Stimulated activated naive CD8-positive, alpha-beta T cell treated with anti-CD3 and anti-CD28 coated beads, Interleukin-15, Interleukin-2, amounts not matched to agents 100 U/mL and 50 U/mL, for 24 hours (primary cell): ENCODE data around the gene TM2D3.
A peak's percentile ranks its signal among the peaks of the same experiment; 100 is the strongest.

Experiments
- ATAC-seq: fragments of 150-1000 bp; cut with Tn5 transposase; one replicate; pipeline ENCODE4 v1.10.0; 2021
- DNase-seq: peaks from one replicate; pipeline ENCODE4 v3.0.0; 2021

TM2D3 gene, protein sequence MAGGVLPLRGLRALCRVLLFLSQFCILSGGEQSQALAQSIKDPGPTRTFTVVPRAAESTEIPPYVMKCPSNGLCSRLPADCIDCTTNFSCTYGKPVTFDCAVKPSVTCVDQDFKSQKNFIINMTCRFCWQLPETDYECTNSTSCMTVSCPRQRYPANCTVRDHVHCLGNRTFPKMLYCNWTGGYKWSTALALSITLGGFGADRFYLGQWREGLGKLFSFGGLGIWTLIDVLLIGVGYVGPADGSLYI

DNA sequence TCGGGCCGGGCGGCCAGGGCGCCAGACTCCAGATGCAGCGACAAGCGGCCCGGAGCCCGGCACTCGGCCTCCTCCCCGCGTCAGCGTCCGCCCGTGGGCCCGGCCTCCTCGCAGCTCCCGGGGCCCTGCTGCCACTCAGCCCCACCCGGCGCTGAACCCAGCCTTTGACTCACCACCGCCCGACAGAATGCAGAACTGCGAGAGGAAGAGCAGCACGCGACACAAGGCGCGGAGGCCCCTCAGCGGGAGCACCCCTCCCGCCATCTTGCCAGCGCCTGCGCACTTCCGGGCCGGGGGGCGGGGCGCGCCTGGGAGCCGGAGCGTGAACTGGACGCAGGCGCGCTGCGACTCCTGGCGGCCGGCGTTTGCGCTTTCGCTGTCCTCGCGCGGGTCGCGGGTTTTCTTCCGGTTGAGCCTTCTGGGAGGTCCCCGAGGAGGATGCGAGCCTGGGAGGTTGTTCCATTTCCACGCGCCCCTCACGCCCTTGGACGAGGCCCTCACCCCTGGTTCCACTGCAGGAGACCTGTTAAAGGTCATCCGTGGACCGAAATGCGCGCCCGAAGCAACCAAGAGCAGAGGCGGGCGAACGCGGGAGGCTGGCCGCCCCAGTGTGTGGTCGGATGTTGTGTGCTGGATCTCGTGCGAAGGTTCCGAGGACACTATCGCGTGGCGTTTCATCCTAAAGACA is at the start of gene TM2D3:
Gene TM2D3, minus strand, starts transcription at position 284 of the 688 bp plus-strand sequence. Its CDS starts 20 bp downstream, at position 264.
- ATAC-seq, result peak; percentile 94
- peak; percentile 97 for DNase-seq

DNA sequence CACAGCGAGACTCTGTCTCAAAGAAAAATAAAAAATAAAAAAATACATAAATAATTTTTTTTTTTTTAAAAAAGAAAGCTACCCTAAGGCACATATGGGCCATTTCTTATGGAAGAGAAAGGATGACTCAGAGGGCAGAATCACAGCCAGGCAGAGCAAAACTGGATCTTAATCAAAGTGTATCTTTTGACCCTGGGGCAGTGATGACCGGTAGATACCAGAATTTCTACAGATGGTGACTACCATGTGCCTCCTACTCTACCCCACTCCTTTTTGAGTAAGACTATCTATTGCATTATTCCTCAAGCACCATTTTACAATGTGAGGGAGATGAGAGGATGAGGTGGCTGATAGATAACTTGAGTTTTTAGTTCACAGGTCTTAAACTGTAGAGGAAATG is 46.1 kb upstream of the TM2D3 start:
- DNase-seq (no peak), ATAC-seq (no peak)

DNA sequence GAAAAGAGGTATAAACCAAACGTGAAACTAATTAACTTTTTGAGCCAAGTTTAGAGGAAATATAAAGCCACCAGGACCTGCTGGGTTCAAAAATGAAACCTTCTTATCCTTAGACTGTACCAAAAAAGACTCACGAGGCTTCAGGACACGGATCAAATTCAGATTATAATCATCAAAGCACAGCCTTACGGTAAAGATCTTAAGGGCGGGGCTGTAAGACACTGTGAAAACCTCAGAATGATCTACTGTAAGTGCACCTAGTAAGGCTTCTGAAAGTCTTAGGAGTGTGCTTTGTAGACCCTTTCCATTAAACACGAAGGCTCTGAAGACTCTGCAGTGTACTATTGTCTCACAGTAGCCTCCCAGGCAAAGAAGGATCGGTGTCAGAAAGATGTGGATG is 45.3 kb upstream of the TM2D3 start:
- no peak for ATAC-seq
- no peak for DNase-seq

DNA sequence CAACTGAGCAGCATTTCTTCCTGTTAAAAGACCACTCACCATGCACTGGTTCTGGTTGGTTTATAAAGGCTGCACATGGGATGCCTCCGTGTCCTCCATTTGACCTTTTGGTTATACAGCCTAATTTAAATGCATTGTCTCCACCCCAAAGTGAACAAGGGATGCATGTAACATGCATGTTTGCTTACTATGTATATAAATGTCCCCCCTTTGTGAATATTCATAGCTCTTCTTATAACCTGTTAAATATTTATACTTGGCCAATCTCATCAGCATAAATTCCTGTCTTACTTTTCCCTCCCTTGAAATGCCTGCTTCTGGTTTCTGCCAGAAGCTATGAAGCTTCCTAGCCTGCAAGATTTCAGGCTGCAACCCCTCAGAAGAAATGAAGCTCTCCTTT is 44.6 kb upstream of the TM2D3 start:
- ATAC-seq (no peak), DNase-seq (no peak)

DNA sequence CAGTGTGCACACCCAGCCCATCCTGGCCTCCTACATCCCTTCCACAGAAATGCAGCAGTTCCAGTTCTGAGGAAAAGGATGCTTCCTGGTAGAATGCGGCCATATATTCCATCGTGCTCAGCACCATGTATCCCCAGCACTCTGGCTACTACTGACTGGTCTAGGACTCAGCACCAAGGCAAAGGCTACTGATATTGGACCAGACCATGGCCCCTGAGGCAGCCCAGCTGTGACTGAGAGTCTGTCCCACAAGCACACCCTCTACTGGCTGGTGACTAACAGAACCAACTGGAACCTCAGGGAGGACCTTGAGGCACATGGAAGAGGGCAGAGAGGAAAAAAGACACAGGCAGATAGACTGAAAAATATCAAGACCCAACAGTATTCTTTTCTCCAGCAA is 42.1 kb upstream of the TM2D3 start:
- ATAC-seq, result no peak
- no peak for DNase-seq

DNA sequence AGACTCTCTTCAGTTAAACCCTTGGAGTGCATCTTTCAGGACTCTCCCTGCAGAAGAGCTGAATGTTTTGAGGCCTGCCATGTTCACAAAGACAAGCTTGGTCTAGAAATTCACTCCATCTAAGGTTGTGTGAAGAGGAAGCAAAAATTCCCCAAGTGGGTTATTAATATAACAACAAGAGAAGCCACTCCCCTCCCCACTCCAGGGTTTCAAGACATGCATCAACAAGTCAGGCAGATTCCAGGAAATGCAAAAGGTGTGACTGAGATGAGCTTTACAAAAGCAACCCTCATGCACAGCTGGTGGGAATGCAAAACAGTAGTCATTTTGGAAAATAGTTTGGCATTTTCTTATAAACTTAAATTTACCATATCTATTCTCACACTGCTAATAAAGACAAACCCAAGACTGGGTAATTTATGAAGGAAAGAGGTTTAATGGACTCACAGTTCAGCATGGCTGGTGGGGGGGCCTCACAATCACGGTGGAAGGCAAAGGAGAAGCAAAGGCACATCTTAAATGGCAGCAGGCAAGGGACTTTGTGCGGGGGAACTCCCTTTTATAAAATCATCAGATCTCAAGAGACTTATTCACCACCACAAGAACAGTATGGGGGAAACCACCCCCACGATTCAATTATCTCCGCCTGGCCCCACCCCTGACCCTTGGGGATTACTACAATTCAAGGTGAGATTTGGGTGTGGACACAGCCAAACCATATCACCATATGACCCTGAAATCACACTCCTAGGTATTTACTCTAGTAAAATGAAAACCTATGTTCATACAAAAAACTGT is 40.8 kb upstream of the TM2D3 start:
- DNase-seq, result peak; percentile 30
- peak; percentile 48 for ATAC-seq

DNA sequence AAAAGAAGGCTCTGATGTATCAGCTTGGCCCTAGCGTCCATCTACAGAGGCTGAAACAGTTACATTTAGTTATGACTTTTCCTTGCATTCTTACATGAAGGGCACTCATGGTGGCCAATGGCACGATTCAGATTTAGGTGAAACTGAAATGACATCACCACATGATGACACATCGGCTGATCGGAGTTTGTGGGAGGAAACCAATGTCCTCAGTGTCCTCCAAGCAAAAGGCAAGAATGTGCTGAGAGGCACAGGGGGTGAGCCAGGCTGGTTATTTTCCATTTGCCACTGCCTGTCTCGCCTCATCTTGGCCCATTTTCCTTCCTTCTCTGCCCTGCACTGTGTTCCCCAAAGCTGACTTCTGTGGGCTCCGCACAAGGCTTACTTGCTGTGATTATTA is 37.7 kb upstream of the TM2D3 start:
- DNase-seq (peak; percentile 49), ATAC-seq (peak; percentile 88)

DNA sequence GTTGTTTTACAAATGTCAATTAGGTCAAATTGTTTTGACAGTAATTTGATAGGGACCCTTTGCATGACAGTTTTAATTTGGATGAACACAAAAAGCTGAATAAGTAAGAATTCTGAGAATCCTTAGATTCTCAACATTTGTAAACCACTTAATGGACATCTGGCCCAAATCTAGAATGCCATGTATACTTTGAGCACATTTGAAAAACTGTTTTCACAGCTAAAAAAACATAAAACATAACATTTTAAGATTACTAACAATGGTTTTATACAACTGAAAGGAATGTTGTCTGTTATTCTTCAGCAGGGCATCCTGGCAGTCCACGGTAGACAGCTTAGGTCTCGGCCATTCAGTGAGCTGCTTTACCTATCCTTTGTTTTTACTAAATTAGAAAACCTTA is 34.5 kb upstream of the TM2D3 start:
- DNase-seq, result no peak
- ATAC-seq, result no peak

DNA sequence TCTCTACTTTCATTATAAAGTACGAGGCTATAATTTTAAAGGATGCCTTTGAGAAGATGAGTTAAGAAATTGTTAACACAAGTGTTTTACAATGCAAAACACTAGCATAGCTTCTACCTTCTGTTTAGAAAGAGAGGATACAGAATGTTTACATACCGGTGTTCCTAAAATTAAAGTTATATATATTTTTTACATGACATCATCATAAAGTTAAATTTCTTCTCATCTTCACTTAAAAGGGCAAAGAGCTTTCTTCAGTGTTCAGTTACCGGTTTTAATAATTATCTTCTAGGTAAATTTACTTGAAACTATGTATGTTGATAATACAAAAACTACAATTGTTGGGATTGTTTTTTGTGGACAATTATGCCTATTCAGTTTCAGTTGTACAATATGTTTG is 32.7 kb upstream of the TM2D3 start:
- ATAC-seq, result no peak
- DNase-seq, result no peak

DNA sequence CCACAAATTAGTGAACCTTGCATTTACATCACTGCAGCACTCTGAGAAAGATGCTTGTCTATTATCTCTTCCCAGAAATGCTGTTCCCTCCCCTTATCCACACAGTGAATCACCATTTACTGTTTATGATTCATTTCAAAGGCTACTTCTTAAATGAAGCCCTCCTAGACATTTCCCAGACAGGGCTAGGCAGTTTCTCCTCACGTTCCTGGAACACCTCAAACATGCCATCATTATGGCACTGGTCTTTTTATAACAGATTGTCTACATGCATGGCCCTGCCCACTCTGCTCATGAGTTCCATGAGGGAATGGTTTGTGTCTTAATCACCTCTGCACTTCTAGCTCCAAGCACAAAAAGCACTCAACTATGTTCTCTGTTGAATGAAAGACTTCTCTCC is 32.2 kb upstream of the TM2D3 start:
- DNase-seq, result no peak
- no peak for ATAC-seq

DNA sequence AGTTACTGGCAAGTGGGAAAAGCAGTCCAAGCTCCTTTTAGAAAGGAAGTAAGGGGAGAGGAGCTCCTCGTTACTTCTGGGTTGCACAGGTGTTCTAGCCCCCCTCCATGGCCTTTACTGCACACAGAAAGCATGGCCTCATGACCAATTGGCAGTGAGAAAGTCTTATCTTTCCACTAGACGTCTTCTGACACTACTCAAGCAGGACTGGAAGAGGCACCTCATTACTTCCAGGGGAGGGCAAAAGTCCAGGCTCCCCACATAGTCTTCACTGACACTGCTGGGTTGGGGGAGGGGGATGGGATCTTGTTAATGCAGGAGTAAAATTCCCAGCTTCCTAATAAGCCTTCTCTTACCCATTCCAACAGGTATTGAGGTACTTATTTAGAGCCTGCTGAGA is 27.6 kb upstream of the TM2D3 start:
- DNase-seq (no peak), ATAC-seq (no peak)

DNA sequence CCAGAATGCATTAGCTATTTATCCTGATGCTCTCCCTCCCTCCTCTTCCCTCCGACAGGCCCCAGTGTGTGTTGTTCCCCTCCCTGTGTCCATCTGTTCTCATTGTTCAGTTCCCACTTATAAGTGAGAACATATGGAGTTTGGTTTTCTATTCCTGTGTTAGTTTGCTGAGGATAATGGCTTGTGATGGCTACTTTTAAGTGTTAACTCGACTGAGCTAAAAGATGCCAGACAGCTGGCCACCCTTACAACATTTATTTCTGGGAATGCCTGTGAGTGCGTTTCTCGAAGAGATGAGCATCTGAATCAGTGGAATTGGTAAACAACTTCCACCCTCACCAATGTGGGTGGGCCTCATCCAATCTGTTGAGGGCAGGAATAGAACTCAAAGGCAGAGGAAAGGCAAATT is 24.7 kb upstream of the TM2D3 start:
- DNase-seq (no peak), ATAC-seq (no peak)

DNA sequence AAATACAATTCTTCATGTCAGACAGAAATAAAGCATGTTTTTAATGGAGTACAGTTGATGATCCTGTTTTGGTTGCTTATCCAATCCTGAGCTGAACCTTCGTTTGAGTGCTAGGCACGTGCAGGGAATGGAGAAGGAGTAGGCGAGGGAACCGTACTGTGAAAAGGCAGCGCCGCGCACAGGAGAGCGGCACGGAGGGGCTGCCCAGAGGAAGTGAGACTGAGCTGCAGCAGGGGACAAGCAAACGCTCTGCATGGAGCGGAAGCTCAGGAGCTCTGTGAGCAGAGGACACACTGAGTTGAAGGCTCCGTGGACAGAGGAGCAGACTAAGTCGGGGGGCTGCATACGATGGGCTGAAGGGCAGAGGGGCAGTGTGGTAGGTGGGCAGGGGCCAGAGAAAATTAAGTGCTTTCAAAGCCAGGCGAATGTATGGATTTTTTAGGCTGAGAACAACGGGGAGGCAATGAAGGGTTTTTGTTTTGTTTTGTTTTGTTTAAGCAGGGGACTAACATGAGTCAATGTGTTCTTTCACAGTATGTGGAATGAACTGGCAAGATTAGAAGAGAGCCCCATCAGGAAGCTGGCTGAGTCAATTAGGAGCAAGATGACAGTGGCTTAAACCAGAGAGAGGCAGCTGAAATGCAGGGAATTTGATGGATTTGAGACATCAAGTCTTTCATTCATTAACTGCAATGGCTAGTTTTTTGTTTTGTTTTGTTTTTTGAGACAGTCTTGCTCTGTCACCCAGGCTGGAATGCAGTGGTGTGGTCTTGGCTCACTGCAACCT is 23.8 kb upstream of the TM2D3 start:
- no peak for DNase-seq
- ATAC-seq, result no peak

DNA sequence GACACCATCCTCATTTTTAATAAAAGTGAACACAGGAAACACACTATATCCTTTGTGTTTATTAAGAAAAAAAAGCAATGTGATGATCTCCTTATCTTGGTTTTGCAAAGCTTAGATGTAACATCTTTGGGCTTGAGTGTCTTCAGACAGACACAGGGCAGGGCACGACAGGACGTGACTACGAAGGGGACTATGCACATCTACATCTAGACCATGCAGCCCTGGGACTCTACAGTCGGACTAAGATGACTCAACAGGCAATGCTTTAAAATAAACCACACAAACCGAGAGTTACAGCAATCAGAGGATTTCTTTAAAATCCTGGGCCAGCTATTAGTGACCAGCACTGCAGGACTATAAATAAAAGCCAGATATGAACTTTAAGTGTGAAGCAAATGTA is 22.8 kb upstream of the TM2D3 start:
- ATAC-seq, result no peak
- no peak for DNase-seq

DNA sequence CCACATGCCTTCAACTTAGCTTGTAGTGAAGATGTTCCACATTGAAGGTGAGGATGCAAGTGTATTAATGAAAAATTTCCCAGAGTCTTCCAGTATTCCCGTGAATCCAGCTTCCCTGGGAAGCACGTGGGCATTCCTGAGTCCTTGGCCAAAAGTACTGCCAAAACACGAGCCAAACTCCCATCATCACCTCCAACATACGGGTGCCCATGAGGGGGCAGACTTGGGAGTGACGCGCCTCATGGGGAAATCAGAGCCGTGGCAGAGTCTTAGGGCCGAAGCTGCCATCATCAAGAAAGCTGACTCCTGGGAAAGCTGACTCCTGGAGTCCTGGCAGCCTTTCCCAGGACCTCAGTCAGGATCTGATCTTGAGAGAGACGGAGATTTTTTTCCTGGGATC is 20.1 kb upstream of the TM2D3 start:
- DNase-seq, result no peak
- no peak for ATAC-seq

DNA sequence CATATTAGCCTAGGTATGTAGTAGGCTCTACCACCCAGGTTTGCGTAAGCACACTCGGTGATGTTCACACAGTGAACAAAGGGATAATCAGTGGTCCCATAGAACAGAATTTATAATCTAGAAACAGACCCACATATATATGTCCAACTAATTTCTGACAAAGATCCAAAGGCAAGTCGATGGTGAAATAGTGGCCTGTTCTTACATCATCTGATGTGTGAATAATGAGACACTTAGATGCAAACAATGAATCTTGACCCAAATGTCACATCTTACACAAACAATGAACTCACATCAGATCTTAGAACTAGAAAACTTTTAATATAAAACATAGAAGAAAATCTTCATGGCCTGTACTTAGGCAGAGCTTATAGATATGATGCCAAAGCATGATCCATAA is 17.6 kb upstream of the TM2D3 start:
- DNase-seq, result no peak
- no peak for ATAC-seq

DNA sequence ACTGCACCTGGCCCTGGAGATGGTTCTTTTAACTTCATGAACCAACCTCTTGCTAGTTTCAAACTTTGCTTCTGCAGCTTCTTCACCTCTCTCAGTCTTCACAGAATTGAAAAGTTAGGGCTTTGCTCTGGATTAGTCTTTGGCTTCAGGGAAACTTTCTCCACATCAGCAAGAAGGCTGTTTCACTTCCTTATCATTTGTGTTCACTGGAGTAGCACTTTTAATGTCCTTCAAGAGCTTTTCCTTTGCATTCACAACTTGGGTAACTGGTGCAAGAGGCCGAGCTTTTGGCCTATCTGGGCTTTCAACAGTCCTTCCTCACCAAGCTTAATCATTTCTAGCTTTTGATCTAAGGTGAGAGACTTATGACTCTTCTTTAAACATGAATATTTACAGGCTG is 15.7 kb upstream of the TM2D3 start:
- ATAC-seq, result no peak
- DNase-seq, result no peak

DNA sequence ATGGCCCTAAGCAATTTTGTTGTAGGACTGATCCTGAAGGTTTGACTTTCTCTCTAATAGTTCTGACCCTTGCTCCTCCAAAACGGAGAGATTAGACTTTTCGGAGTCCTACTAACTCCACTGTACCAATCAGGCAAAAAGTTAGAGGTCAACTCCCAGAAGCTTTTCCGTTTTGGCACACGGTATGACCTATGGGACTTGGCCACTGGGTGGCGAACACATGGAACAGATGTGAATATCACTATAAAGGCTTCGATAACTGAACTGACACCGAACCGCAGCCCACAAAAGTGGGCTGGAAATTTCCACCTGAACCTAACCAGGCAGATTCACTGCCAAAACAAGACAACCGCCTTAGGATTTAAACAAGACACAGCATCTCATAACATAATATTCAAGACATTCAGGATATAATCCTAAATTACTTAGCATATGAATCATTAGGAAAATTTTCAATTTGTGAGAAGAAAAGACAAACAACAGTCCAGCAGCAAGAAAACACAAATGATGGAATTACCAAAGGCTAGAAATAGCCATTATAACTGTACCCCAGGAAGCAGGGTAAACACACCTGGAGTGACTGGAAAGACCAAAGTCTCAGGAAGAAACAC is 12.2 kb upstream of the TM2D3 start:
- DNase-seq, result no peak

DNA sequence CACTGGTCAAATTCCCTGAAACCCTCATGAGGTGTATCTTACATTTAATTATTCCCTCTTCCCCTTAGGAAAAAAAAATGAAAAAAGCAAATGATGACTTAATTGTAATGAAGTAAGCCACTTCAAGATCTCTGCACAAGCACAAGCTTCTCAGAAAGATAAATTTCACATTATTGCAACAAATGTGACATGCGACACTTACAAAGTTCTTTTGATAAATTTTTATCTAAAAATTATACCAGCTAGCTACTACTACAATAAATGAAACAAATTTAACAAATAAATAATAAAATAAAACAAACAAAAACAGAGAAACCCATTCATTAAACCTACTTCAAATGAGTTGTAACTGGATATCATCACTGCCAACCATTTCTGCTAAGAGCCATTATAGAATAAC is 10.0 kb upstream of the TM2D3 start:
- ATAC-seq, result no peak
- DNase-seq, result no peak

More for the DNA sequence above, 12.2 kb upstream of the TM2D3 start:
- no peak for ATAC-seq

DNA sequence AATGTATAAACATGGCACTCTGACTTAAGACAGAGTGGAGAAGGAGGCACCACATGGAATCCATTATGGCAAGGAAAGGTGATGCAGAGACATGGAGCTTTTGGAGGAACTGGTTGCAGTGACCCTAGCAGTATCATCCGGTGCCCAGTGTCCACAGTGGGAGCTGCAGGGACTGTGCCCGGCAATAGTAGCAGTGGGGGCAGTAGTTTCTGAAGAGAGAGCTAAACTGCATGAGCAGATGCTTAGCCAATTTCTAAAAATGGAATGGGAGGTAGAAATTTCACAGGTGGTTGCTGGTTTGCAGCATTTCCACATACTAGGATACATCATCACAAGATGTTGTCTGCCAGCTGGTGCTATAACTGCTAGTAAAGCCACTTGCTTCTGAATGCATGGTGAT is 7.8 kb upstream of the TM2D3 start:
- DNase-seq (no peak), ATAC-seq (no peak)

DNA sequence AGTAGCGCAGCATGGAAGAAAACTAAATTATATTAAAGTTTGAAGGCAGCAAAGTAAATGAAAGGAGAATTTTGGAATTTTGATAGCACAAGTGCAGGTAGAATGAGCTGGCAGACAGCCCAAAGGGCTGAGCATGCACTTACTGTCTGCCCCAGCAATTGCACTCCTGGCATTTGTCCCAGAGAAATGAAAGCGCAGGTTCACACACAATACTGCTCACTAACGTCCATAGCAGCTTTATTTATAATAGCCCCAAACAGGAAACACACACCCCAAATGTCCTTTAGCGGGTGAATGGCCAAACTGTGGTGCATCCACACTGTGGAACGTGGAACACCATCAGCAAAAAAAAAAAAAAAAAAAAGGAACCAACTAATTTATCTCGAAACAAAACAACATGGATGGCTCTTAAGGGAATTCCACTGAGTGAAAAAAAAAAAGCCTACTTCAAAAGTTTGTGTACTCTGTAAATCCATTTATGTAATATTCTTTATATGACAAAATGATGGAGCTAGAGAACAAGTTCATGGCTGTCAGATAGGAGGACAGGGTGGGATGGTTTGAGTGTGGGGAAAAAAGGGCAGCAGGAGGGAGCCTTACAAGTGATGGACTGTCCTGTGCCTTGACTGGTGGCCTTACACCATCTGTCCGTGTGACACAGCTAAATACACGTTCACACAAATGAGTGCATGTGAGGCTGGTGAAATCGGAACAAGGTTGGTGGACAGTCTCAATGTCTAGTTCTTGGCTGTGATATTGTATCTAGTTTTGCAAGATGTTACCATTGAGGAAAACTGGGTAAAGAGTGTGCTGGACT is 6.0 kb upstream of the TM2D3 start:
- DNase-seq (no peak), ATAC-seq (no peak)
